NCI-H345 (cell line): ENCODE measurements around the gene TPX2.
"Not testable (repeated sequence)": the region's sequence is repeated elsewhere in the genome, so short reads cannot be mapped to it uniquely, and the experiment has no call there.

Source experiments
- DNase-seq: peaks from one replicate; lab custom pipeline; 2025; lab: John Stamatoyannopoulos, UW

The TPX2 gene

GRCh38 chr20:31815408-31816188, 76.5 kb downstream of the TPX2 start:
- DNase-seq = no peak

- no peak for DNase-seq
Measured at GRCh38 chr20:31816221-31816620, 77.1 kb downstream of the TPX2 start.

GRCh38 chr20:31817461-31817860, 78.4 kb downstream of the TPX2 start:
- DNase-seq = no peak

DNA sequence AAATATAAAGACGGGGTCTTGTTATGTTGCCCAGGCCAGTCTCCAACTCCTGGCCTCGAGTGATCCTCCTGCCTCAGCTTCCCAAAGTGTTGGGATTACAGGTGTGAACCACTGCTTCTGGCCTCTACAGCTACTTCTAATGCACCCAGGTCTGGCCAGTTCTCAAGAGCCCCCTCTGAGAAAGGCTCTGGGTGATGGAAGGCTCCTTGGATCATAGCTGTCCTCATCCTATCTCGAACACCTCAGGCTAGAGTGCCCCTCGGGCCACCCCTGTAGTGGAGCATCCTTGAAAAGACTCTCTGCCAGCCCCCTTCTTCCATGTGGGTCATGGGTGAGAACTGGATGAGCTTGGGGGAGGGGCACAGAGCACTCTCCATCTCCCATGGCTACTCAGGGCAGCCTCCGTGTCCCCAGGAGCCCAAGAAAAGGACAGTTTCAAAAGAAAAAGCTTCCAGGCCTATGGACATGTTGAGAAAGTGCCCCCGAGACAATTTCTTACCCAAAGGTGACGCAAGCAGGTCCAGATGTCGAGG, 79.4 kb downstream of the TPX2 start:
- DNase-seq = no peak

DNA sequence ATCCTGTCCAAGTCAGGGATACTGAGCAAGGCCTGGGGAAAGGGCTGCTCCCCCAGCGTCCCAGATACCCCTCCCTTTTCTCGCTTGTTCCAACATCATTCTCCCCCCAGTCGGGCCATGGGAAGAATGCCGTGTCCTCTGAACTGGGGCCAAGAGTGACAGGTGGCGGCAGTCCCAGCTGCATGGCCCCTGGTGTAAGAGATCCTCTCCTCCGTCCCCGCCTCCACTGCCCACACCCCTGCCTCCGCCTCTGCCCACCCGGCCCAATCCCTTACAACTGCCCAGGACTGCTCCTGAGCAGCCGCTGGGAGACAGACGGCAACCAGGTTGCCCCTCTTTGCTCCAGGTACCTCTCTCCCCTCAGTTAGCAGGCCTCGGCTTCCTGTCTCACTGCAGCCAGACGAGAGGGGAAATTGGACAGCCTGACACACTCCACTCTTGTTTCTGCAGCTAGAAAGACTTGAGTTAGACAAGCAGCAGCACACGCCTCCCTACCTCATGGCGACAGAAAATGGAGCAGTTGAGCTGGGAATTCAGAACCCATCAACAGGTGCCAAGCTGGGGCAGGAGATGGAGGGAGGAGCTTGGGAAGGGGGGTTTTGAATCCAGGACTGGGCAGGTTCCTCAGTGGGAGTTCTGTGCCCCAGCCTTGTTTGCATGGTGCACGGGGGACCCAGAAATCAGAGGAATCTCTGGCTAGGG, 80.1 kb downstream of the TPX2 start, which contains the start of gene MYLK2:
Gene MYLK2, plus strand, starts transcription at position 274 of the 702 bp plus-strand sequence. Its CDS starts 225 bp downstream, at position 499.
- no peak for DNase-seq

DNA sequence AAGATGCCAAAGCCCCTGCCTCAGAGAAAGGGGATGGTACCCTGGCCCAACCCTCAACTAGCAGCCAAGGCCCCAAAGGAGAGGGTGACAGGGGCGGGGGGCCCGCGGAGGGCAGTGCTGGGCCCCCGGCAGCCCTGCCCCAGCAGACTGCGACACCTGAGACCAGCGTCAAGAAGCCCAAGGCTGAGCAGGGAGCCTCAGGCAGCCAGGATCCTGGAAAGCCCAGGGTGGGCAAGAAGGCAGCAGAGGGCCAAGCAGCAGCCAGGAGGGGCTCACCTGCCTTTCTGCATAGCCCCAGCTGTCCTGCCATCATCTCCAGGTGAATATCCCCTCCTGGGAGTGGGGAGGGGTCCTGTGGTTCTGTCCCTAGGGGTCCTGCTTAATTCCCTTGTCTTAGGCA, 81.1 kb downstream of the TPX2 start:
- no peak for DNase-seq

- DNase-seq = no peak
Measured at GRCh38 chr20:31821427-31821826, 82.3 kb downstream of the TPX2 start.

- peak; percentile 79 for DNase-seq
Measured at GRCh38 chr20:31822421-31823330, 83.6 kb downstream of the TPX2 start.

DNA sequence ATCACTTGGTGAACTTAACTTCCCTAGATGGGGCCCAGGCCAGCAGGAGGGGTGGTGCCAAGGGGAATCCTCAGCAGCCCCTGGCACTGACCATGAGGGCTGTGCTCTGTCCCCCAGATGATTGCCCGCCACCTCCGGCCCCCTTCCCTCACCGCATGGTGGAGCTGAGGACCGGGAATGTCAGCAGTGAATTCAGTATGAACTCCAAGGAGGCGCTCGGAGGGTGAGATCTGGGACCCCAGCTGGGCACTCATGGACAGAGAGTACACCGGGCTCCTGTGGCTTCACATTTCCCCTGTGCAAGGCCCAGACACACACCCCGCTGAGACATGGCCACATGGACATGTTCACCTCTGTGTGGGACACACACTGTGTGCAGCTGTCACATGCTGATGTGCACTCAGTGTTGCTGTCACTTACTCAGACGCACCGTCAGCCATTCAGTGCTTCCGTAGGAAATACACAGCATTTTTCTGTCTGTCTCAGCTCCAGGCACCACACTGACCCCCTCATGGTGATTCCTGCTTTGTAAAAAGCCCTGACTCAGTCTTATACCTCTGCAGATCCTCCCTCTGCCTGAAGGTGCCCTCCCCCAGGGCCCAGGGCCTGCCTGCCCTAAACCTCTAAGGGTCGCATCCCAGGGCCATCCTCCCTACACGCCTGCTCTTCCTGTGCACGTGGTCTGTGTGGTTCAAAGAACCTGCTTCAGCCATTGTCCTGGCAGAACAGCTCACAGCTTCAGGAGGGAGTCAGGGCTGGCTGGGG, 84.5 kb downstream of the TPX2 start:
- no peak for DNase-seq

DNA sequence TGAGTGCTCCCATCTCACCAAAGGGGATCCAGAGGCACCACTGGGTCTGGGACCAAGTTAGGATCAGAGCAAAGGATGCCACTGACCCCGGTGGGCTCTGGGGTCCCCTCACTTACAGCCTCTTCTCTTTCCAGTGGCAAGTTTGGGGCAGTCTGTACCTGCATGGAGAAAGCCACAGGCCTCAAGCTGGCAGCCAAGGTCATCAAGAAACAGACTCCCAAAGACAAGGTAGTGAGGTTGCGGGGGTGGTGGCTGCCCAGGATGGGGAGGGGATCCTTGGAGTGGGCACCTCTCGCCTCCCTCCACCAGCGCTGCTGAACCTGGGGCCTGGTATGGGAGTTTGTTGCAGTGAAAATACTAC, 85.0 kb downstream of the TPX2 start:
- no peak for DNase-seq

GRCh38 chr20:31824554-31825313, 85.6 kb downstream of the TPX2 start:
- no peak for DNase-seq

DNA sequence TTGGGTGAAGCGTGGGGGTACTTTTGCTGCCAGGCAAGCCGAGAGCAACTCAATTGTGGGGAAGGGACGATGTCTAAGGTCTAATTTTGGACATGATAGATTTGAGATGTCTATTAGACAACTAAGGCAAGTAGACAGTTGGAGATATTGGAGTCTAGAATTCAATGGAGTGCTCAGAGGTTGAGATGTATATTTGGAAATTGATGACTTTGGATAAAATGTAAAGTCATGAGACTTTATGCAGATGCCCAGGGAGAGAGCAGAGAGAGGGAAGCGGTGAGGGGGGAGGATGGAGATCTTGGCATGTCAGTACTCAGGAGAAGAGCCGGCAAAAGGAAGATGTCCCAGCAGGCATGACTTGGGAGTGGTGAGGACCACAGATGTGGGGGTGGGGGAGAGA, 87.0 kb downstream of the TPX2 start:
- DNase-seq = no peak

- DNase-seq = no peak
Measured at GRCh38 chr20:31827059-31827458, 88.0 kb downstream of the TPX2 start.

GRCh38 chr20:31828016-31828415, 88.9 kb downstream of the TPX2 start:
- not testable (repeated sequence) for DNase-seq

DNA sequence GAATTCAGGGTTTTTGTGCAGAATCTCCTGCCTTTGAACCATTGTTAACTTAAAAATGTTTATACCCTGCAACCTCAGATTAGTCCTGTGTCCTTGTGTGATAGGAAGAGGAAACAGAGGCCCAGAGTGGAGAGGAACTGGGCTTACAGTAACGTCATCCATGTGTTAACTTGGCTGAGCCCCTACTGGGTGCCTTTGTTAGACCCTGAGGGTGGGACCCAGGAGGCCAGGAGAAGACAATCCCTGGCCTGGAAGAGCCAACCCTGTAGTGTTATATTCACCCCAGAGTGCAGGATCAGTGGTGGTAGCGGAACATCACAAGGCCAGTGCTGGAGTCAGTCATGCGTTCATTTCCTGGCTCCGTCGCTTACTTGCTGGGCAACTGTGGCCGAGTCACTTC, 90.6 kb downstream of the TPX2 start:
- DNase-seq = no peak

DNA sequence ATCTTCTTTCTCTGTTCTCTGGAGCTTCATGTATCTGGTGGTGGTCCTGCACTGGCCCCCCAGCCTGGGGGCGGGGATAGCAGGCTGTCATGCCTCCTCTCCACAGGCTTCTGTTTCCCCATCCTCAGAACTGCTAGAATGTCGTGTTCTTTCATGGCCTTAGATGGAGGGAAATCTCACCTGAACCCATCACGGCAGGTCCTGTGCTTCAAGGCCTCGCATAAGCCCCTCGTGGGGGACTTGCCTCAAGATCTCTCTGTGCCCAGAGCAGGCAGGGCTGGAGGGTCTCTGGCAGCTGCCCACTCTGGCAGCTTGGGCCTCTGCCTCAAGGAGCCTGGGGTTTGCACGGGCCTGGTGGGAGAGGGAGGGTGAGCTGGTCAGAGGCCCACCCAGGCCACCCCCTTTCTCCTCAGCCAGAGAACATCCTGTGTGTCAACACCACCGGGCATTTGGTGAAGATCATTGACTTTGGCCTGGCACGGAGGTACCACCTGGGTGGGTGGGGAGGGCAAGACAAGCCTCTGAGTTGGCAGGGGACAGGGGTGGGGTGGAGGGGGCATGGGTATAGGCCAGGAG, 91.4 kb downstream of the TPX2 start:
- no peak for DNase-seq

GRCh38 chr20:31831211-31831610, 92.1 kb downstream of the TPX2 start:
- no peak for DNase-seq

GRCh38 chr20:31831771-31832306, 92.7 kb downstream of the TPX2 start:
- DNase-seq = no peak

GRCh38 chr20:31833130-31833930, 94.2 kb downstream of the TPX2 start:
- DNase-seq = peak; percentile 30
